ENCODE measurements around the gene OTUB2.

- TF ChIP-seq EZH2phosphoT487 (IDR thresholded peaks at IDR 0.05; ENCODE audit: insufficient read depth, low read depth) (no peak), EZH2 (IDR thresholded peaks at IDR 0.05; ENCODE audit: insufficient read depth, poor library complexity, severe bottlenecking) (no peak)
Observed at GRCh38 chr14:94022532-94023411, 3.4 kb upstream of the OTUB2 start.
